Neural crest cell (in vitro differentiated cells): ENCODE data around the gene WDR76. TPM values are rescaled to one million over a fixed set of nuclear protein-coding genes. Genes with fewer than 3 reads are reported as not detected.

Experiments used
- DNase-seq: peaks from one replicate; pipeline ENCODE4 v3.0.0; 2021; ENCODE audit warnings: low read depth, mixed read lengths, low spot score
- H3K27ac Mint-ChIP-seq: one replicate; pipeline ENCODE4 v1.8.0; 2021; ENCODE audit warnings: mild to moderate bottlenecking, mixed read lengths; ENCODE audit not compliant: unreplicated experiment
- H3K27me3 Mint-ChIP-seq: 2 replicates; pipeline ENCODE4 v1.8.0; 2021; ENCODE audit warnings: low read depth, mild to moderate bottlenecking, mixed read lengths
- H3K36me3 Mint-ChIP-seq: 2 replicates; pipeline ENCODE4 v1.8.0; 2021; ENCODE audit warnings: low read depth, mild to moderate bottlenecking, mixed read lengths
- H3K4me1 Mint-ChIP-seq: 2 replicates; pipeline ENCODE4 v1.8.0; 2021; ENCODE audit warnings: mixed read lengths
- H3K4me3 Mint-ChIP-seq: one replicate; pipeline ENCODE4 v1.8.0; 2021; ENCODE audit warnings: mild to moderate bottlenecking, mixed read lengths
- H3K9me3 Mint-ChIP-seq: 2 replicates; pipeline ENCODE4 v1.8.0; 2021; ENCODE audit warnings: mixed read lengths
- total RNA-seq: library from RNA; stranded (reverse); gene quantifications from 2 replicates; pipeline ENCODE4 v1.2.1, GENCODE V29; 2021
- TF ChIP-seq, protein P1 (sequence below): fragments of 200-600 bp; sonication (generic); conservative IDR thresholded peaks from 2 replicates; pipeline ENCODE4 v1.5.0; 2021; ENCODE audit warnings: antibody characterized with exemption, mild to moderate bottlenecking

Gene WDR76
- total RNA-seq, 1 donor from 2014 or later = 41.3 TPM

DNA sequence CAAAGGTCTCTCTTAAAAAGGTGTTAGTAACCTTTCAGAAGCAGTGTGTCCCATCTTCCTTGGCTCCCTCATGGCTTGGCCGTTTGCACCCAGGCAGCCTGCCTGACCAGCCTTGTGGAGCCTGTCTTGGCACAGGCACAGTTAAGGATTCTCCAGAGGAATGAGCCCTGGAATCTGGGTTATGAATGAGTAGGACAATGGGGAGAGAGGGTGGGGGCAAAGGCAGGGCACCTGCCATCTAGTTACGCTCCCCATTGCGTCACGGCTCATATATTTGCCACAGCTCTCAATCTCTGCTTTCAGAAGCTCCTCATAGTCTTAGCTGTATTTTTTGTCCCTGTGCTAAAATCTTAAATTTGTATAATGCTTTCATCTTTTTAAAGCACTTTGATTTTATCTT is 50.6 kb downstream of the WDR76 start:
- DNase-seq = no peak
- TF ChIP-seq, protein P1, sequence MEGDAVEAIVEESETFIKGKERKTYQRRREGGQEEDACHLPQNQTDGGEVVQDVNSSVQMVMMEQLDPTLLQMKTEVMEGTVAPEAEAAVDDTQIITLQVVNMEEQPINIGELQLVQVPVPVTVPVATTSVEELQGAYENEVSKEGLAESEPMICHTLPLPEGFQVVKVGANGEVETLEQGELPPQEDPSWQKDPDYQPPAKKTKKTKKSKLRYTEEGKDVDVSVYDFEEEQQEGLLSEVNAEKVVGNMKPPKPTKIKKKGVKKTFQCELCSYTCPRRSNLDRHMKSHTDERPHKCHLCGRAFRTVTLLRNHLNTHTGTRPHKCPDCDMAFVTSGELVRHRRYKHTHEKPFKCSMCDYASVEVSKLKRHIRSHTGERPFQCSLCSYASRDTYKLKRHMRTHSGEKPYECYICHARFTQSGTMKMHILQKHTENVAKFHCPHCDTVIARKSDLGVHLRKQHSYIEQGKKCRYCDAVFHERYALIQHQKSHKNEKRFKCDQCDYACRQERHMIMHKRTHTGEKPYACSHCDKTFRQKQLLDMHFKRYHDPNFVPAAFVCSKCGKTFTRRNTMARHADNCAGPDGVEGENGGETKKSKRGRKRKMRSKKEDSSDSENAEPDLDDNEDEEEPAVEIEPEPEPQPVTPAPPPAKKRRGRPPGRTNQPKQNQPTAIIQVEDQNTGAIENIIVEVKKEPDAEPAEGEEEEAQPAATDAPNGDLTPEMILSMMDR = no peak
- no peak overlapping the region for H3K4me3 Mint-ChIP-seq
- no peak overlapping the region for H3K27ac Mint-ChIP-seq
- H3K36me3 Mint-ChIP-seq = peaks cover 13% of the 10 kb centered on the region
- H3K27me3 Mint-ChIP-seq = no peaks in the 10 kb centered on the region
- H3K9me3 Mint-ChIP-seq = no peaks in the 10 kb centered on the region
- no peaks in the 10 kb centered on the region for H3K4me1 Mint-ChIP-seq

- Mint-ChIP-seq H3K27ac (no peak overlapping the region), H3K4me3 (no peak overlapping the region), H3K27me3 (no peaks in the 10 kb centered on the region), H3K4me1 (no peaks in the 10 kb centered on the region), H3K9me3 (no peaks in the 10 kb centered on the region), H3K36me3 (peaks cover 13% of the 10 kb centered on the region)
- TF ChIP-seq, protein P1 = no peak
- no peak for DNase-seq
These were observed 51.6 kb downstream of the WDR76 start for GRCh38 chr15:43878446-43878845.

GRCh38 chr15:43879386-43880355 is 52.9 kb downstream of the WDR76 start:
- Mint-ChIP-seq H3K4me3 (no peak overlapping the region), H3K4me1 (no peaks in the 10 kb centered on the region), H3K9me3 (no peaks in the 10 kb centered on the region), H3K36me3 (peaks cover 13% of the 10 kb centered on the region), H3K27me3 (no peaks in the 10 kb centered on the region), H3K27ac (peak overlapping the region; percentile 24)
- TF ChIP-seq, protein P1 = no peak
- no peak for DNase-seq

DNA sequence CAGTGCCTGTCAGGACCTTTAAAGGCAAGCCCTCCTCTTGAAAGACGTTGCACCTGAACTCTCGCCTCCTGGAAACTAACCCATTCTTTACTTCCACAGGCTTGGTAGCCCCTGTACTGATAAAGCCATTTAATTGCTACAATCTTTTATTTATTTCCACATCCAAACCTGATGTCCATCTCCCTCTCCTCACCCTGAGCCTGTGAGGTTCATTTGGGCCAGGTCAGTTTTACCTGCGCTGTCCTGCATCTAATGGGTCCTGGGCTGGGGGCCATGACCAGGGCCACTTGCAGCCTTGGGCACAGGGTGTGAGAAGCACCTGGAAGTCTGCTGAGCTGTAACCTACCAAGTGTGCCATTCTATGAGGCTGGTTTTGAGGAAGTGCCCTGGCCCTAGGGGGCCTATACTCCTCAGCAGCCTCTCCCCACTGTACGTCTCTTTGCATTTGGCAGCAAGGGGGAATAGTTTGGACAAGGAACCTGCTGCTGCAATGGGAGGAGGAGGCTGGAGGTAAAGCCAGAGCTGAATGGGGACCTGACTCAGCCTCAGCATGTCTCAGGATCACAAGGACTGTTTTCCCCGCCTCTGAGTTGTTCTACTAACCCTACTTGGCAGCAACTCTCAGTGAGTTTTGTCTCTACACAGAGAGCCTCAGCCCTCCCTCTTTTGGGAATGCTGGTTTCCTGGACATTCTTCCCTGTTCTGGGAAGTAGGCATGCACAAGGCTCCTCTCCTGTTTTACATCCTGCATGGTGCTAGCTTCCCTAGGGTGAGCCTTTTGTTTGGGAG is 53.8 kb downstream of the WDR76 start:
- Mint-ChIP-seq H3K9me3 (no peaks in the 10 kb centered on the region), H3K27ac (no peak overlapping the region), H3K4me3 (no peak overlapping the region), H3K4me1 (no peaks in the 10 kb centered on the region), H3K36me3 (peaks cover 16% of the 10 kb centered on the region), H3K27me3 (no peaks in the 10 kb centered on the region)
- no peak for DNase-seq
- TF ChIP-seq, protein P1 = no peak

GRCh38 chr15:43881245-43881644 is 54.4 kb downstream of the WDR76 start:
- Mint-ChIP-seq H3K4me3 (no peak overlapping the region), H3K27ac (no peak overlapping the region), H3K9me3 (no peaks in the 10 kb centered on the region)

More at GRCh38 chr15:43881245-43881644, 54.4 kb downstream of the WDR76 start:
- Mint-ChIP-seq H3K4me1 (no peaks in the 10 kb centered on the region), H3K36me3 (peaks cover 16% of the 10 kb centered on the region), H3K27me3 (no peaks in the 10 kb centered on the region)
- TF ChIP-seq, protein P1 = no peak
- DNase-seq = no peak
